Mesenchymal stem cell (in vitro differentiated cells and primary cell): ENCODE results near the gene GFRA1.

Source experiments
- DNase-seq: peaks from one replicate; pipeline ENCODE4 v3.0.0-alpha.2; 2013
- H2AFZ ChIP-seq: one replicate; pipeline ENCODE4 v1.6.1; 2013; ENCODE audit warnings: low read depth, mild to moderate bottlenecking, control low read depth, inconsistent platforms, low read length, moderate library complexity
- H2AK5ac ChIP-seq: 2 replicates; pipeline ENCODE4 v1.6.1; 2013; ENCODE audit warnings: low read length, moderate library complexity, mild to moderate bottlenecking, inconsistent platforms; ENCODE audit not compliant: severe bottlenecking
- H2BK120ac ChIP-seq: one replicate; pipeline ENCODE4 v1.6.1; 2013; ENCODE audit warnings: low read depth, mild to moderate bottlenecking, inconsistent platforms, low read length, moderate library complexity
- H2BK12ac ChIP-seq, 2 experiments: one replicate each; pipeline ENCODE4 v1.6.1; 2013; ENCODE audit warnings: inconsistent platforms in 2 of 2, low read length in 2 of 2, mild to moderate bottlenecking in 2 of 2, moderate library complexity in 2 of 2, control low read depth in 1 of 2
- H2BK15ac ChIP-seq: one replicate; pipeline ENCODE4 v1.6.1; 2013; ENCODE audit warnings: mild to moderate bottlenecking, low read depth, inconsistent platforms; ENCODE audit not compliant: poor library complexity, severe bottlenecking
- H2BK5ac ChIP-seq: 2 replicates; pipeline ENCODE4 v1.6.1; 2013; ENCODE audit warnings: low read depth, mild to moderate bottlenecking, low read length, control low read depth, inconsistent platforms; ENCODE audit not compliant: poor library complexity, severe bottlenecking
- H3K14ac ChIP-seq, 2 experiments: one replicate each; pipeline ENCODE4 v1.6.1; 2013; ENCODE audit warnings: inconsistent platforms in 2 of 2, low read length in 2 of 2, control low read depth in 1 of 2, mild to moderate bottlenecking in 1 of 2, moderate library complexity in 1 of 2
- H3K18ac ChIP-seq, 2 experiments: one replicate each; pipeline ENCODE4 v1.6.1; 2013; ENCODE audit warnings: inconsistent platforms in 2 of 2, low read length in 2 of 2, control low read depth in 1 of 2, low read depth in 1 of 2, mild to moderate bottlenecking in 1 of 2
- H3K23ac ChIP-seq, 2 experiments: one replicate each; pipeline ENCODE4 v1.6.1; 2013; ENCODE audit warnings: inconsistent platforms in 2 of 2, low read length in 2 of 2, mild to moderate bottlenecking in 2 of 2, moderate library complexity in 2 of 2, control low read depth in 1 of 2
- H3K27ac ChIP-seq: 2 replicates; pipeline ENCODE4 v1.5.1; 2013; ENCODE audit warnings: mild to moderate bottlenecking, moderate library complexity, low read length, control low read depth, inconsistent platforms; ENCODE audit not compliant: poor library complexity, severe bottlenecking
- H3K27me3 ChIP-seq, 2 experiments: 2 replicates each; pipeline versions ENCODE4 v1.6.1 to v1.7.0; 2013; ENCODE audit warnings: low read length in 2 of 2, mild to moderate bottlenecking in 2 of 2, moderate library complexity in 2 of 2, control low read depth in 1 of 2, inconsistent platforms in 1 of 2; ENCODE audit not compliant: control insufficient read depth in 1 of 2, insufficient read depth in 1 of 2
- H3K36me3 ChIP-seq, 2 experiments: 2 replicates each; pipeline versions ENCODE4 v1.6.1 to v1.7.0; 2013; ENCODE audit warnings: low read length in 2 of 2, control low read depth in 1 of 2, inconsistent platforms in 1 of 2, low read depth in 1 of 2, mild to moderate bottlenecking in 1 of 2; ENCODE audit not compliant: insufficient read depth in 2 of 2, control insufficient read depth in 1 of 2
- H3K4ac ChIP-seq, 2 experiments: one replicate each; pipeline ENCODE4 v1.6.1; 2013; ENCODE audit warnings: inconsistent platforms in 2 of 2, low read length in 2 of 2, mild to moderate bottlenecking in 2 of 2, moderate library complexity in 2 of 2, control low read depth in 1 of 2, low read depth in 1 of 2
- H3K4me1 ChIP-seq: 2 replicates; pipeline ENCODE4 v1.6.1; 2013; ENCODE audit warnings: low read depth, low read length, control low read depth; ENCODE audit not compliant: control insufficient read depth, insufficient read depth
- H3K4me2 ChIP-seq: 2 replicates; pipeline ENCODE4 v1.6.1; 2013; ENCODE audit warnings: low read length, mild to moderate bottlenecking, inconsistent platforms; ENCODE audit not compliant: poor library complexity, severe bottlenecking
- H3K4me3 ChIP-seq, 2 experiments: 2 replicates each; pipeline versions ENCODE4 v1.5.1 to v1.7.0; 2013; ENCODE audit warnings: low read length in 2 of 2, mild to moderate bottlenecking in 2 of 2, control low read depth in 1 of 2, low read depth in 1 of 2; ENCODE audit not compliant: insufficient read depth in 1 of 2
- H3K79me1 ChIP-seq: replicated peaks from 2 replicates; pipeline ENCODE4 v1.6.1; 2013; ENCODE audit warnings: mild to moderate bottlenecking, control low read depth, low read length, inconsistent platforms; ENCODE audit not compliant: poor library complexity, severe bottlenecking
- H3K9ac ChIP-seq: 2 replicates; pipeline ENCODE4 v1.7.0; 2013; ENCODE audit warnings: mild to moderate bottlenecking, low read length, moderate library complexity
- H3K9me3 ChIP-seq: 2 replicates; pipeline ENCODE4 v1.7.0; 2013; ENCODE audit warnings: mild to moderate bottlenecking, low read length; ENCODE audit not compliant: control insufficient read depth
- H4K8ac ChIP-seq: one replicate; pipeline ENCODE4 v1.6.1; 2013; ENCODE audit warnings: inconsistent platforms, mild to moderate bottlenecking, low read length, moderate library complexity
- H4K91ac ChIP-seq: one replicate; pipeline ENCODE4 v1.6.1; 2013; ENCODE audit warnings: mild to moderate bottlenecking, low read length, inconsistent platforms
- WGBS: methylation state at CpG from one replicate; pipeline ENCODE4 v1.1.7; 2013; ENCODE audit warnings: mixed read lengths; 5-methylcytosine and 5-hydroxymethylcytosine counted together

Gene GFRA1

GRCh38 chr10:116186273-116186672 is 86.7 kb downstream of the GFRA1 start:
- H3K23ac ChIP-seq = no peak overlapping the region
- H4K91ac ChIP-seq = no peak overlapping the region
- H4K8ac ChIP-seq = no peak overlapping the region
- H3K27me3 ChIP-seq = no peaks in the 10 kb centered on the region
- H3K18ac ChIP-seq = no peak overlapping the region
- 95% methylated on average over 4 of the region's 6 CpGs for WGBS
- H3K27ac ChIP-seq = no peak overlapping the region
- peaks cover 47% of the 10 kb centered on the region for H3K79me1 ChIP-seq
- H3K4ac ChIP-seq = no peak overlapping the region
- H2AK5ac ChIP-seq = no peak overlapping the region
- H2BK12ac ChIP-seq = no peak overlapping the region
- H2BK15ac ChIP-seq = no peak overlapping the region
- no peak overlapping the region for H3K4me2 ChIP-seq
- H2AFZ ChIP-seq = no peak overlapping the region
- H3K4me3 ChIP-seq = no peak overlapping the region
- H2BK120ac ChIP-seq = no peak overlapping the region
- H3K36me3 ChIP-seq = peaks cover 0 to 3% of the 10 kb centered on the region in 2 experiments
- H3K4me1 ChIP-seq = peaks cover 11% of the 10 kb centered on the region
- no peak overlapping the region for H3K14ac ChIP-seq
- no peaks in the 10 kb centered on the region for H3K9me3 ChIP-seq
- DNase-seq = no peak
- H2BK5ac ChIP-seq = no peak overlapping the region
- H3K9ac ChIP-seq = no peak overlapping the region

DNA sequence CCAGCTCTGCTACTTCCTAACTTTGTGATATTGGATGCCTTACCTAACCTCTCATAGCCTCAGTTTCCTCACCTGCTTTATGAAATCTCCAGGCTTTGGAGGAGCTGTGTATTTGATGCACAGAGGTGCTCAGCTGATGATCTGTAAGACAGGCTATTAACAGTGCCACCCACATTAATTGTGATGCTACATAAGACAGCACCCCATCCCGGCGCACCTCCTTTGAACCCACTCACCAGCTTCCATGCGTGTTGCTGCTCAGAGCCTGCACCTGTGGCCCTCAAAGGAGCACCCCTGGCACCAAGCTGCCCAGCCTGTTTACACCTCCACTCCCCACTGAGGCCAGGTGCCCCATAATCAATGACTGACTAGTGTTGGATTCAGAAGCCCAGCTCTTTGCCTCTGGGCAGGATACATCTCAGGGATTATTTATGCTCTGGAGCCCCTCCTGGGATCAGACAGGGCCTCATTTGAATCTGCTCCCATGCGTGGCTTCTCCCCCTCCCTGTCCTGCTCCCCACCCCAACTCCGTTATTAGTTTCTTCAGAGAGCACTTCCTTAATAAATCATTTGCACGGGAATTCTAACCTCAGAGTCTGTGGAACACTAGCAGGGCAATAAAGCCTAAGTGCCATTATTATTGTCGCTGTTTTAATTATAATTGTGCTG is 87.7 kb downstream of the GFRA1 start:
- H3K18ac ChIP-seq = no peak overlapping the region
- no peak overlapping the region for H3K4ac ChIP-seq
- peaks cover 49% of the 10 kb centered on the region for H3K79me1 ChIP-seq
- no peak overlapping the region for H2BK15ac ChIP-seq
- no peak overlapping the region for H3K27ac ChIP-seq
- no peak for DNase-seq
- no peak overlapping the region for H3K4me2 ChIP-seq
- H2AK5ac ChIP-seq = no peak overlapping the region
- H2AFZ ChIP-seq = no peak overlapping the region
- no peak overlapping the region for H3K4me3 ChIP-seq
- H4K91ac ChIP-seq = no peak overlapping the region
- H2BK120ac ChIP-seq = no peak overlapping the region
- H3K14ac ChIP-seq = no peak overlapping the region
- no peak overlapping the region for H2BK12ac ChIP-seq
- no peak overlapping the region for H3K23ac ChIP-seq
- peaks cover 0 to 3% of the 10 kb centered on the region in 2 experiments for H3K36me3 ChIP-seq
- no peak overlapping the region for H3K9ac ChIP-seq
- H3K4me1 ChIP-seq = peaks cover 11% of the 10 kb centered on the region
- WGBS = 70% methylated on average over 7 of the region's 7 CpGs
- no peaks in the 10 kb centered on the region for H3K9me3 ChIP-seq
- no peak overlapping the region for H2BK5ac ChIP-seq
- no peaks in the 10 kb centered on the region for H3K27me3 ChIP-seq
- H4K8ac ChIP-seq = no peak overlapping the region

DNA sequence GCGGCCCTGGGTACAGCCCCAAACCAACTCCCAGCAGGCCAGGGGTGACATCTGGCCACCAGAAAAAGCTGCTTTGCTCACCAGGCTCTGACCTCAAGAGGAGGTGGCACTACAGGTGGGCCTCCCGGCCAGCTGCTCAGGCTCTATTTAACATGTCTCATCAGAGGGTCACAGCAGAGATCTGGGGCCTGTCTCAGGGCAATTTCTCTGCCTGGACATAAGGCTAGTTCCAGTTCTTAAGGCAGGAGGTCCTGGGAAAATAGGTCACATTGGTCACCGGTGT is 88.6 kb downstream of the GFRA1 start:
- H2BK12ac ChIP-seq = no peak overlapping the region
- no peak overlapping the region for H2AK5ac ChIP-seq
- no peak overlapping the region for H2BK120ac ChIP-seq
- DNase-seq = no peak
- no peaks in the 10 kb centered on the region for H3K27me3 ChIP-seq
- H3K4me1 ChIP-seq = peaks cover 11% of the 10 kb centered on the region
- no peak overlapping the region for H2BK5ac ChIP-seq
- H3K14ac ChIP-seq = no peak overlapping the region
- no peak overlapping the region for H2BK15ac ChIP-seq
- H3K4me3 ChIP-seq = no peak overlapping the region
- H3K4me2 ChIP-seq = no peak overlapping the region
- WGBS = 90% methylated on average over 3 of the region's 3 CpGs
- H3K36me3 ChIP-seq = peaks cover 0 to 3% of the 10 kb centered on the region in 2 experiments
- H3K79me1 ChIP-seq = peaks cover 47% of the 10 kb centered on the region
- no peak overlapping the region for H3K9ac ChIP-seq
- H3K4ac ChIP-seq = no peak overlapping the region
- no peak overlapping the region for H2AFZ ChIP-seq
- no peak overlapping the region for H3K23ac ChIP-seq
- no peak overlapping the region for H4K91ac ChIP-seq
- H4K8ac ChIP-seq = no peak overlapping the region
- H3K18ac ChIP-seq = no peak overlapping the region
- H3K27ac ChIP-seq = no peak overlapping the region
- H3K9me3 ChIP-seq = no peaks in the 10 kb centered on the region

DNA sequence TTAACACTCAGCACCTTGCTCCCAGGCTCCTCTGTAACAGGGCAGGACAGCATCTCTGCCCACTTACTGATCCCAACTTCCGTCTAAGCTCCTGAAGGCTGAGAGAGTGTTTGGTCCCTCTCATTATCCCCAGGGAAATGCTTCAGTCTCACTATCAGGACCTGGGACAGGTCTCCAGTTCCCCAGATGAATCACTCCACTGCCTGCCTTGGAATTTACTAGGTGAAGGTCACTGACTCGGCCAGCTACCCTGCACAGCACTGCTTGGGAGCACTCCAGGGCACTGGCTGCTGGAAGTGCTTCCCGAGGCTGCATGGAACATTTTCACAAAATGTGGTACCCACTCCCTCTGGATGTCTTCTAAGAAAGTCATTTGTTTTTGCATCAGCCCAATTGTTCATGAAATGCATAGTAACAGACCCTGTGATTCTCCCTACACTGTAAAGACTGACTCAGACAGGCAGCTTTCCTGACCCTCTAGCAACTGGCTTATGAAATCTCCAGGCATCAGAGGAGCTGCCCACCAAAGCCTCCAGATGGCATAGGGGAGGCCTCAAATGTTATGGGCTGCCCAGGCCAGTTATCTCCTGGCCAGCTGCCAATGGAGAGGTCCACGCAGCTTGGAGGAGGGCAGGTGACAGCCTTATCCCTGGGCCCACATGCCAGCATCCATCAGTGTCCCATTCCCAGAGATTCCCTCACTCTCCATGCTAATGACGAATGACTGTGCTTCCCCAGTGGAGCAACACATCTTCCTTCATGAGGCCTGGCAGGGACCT is 89.1 kb downstream of the GFRA1 start:
- Histone ChIP-seq H2BK5ac (no peak overlapping the region), H3K79me1 (peaks cover 46% of the 10 kb centered on the region), H3K4me1 (peaks cover 11% of the 10 kb centered on the region), H2AFZ (no peak overlapping the region), H2BK12ac (no peak overlapping the region), H4K8ac (no peak overlapping the region), H3K18ac (no peak overlapping the region), H3K9me3 (no peaks in the 10 kb centered on the region), H2BK15ac (no peak overlapping the region), H3K4ac (no peak overlapping the region), H3K36me3 (peaks cover 0 to 3% of the 10 kb centered on the region in 2 experiments), H3K4me2 (no peak overlapping the region), H4K91ac (no peak overlapping the region), H3K27me3 (no peaks in the 10 kb centered on the region), H2AK5ac (no peak overlapping the region), H3K14ac (no peak overlapping the region), H3K4me3 (no peak overlapping the region), H3K27ac (no peak overlapping the region), H3K9ac (no peak overlapping the region), H2BK120ac (no peak overlapping the region), H3K23ac (no peak overlapping the region)
- peak; percentile 54 for DNase-seq
- 45% methylated on average over 5 of the region's 5 CpGs for WGBS
